ENCODE results near the gene KIRREL3. TPM values are rescaled to one million over a fixed set of nuclear protein-coding genes. Genes with fewer than 3 reads are reported as not detected.
A peak's percentile ranks its signal among the peaks of the same experiment; 100 is the strongest.

Gene KIRREL3
- total and polyA plus RNA-seq, 4 donors = 0.02 to 0.71 (median 0.15) TPM; not detected in 1

DNA sequence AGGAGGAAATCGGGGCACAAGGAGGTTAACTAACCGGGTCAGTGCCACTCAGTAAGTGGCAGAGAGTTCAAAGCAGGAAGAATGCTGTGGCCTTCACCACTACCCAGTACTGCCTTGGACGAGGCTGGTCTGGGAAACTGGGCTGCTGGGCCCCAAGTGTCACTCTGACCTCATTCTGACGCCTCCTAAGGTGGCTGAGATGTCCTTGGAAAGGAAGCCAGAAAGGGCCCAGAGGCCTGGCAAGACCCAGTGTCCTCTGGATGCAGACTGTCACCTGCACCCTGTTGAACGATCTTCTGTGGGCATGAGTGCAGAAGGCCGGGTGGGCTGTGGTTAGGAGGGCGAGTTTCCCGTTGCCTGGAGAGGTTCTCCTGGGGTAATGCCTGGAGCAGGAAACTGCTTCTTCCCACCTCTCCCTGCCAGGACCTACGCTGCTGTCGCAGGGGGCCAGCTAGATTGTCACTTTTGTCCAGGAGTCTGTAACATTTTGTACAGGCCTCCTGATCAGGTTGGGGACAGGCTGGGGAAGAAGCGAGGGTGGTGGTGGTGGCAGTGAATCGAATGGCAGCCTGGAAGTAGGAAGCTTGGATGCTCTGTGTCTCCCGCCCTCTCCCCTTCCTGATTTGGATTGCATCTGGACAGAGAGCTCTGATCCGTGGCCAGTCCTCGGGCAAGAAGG, 540.0 kb downstream of the KIRREL3 start:
- H3K27me3 ChIP-seq (ENCODE audit: control insufficient read depth in 3 of 3, insufficient read depth in 3 of 3, low read length in 2 of 3) = peaks cover 0 to 5% (median 5%) of the 10 kb centered on the region in 3 donors
- H3K36me3 ChIP-seq (ENCODE audit: control insufficient read depth in 4 of 4, insufficient read depth in 4 of 4, low read length in 4 of 4) = no peaks in the 10 kb centered on the region
- peaks cover 0 to 10% (median 6%) of the 10 kb centered on the region in 5 donors for H3K4me1 ChIP-seq (ENCODE audit: control insufficient read depth in 5 of 5, insufficient read depth in 5 of 5, low read length in 5 of 5)
- H3K9ac ChIP-seq (ENCODE audit: insufficient read depth in 1 of 2, low read length in 2 of 2) = no peak overlapping the region
- no peak for DNase-seq
- 79 to 83% methylated on average over 14 to 15 of the region's 15 CpGs for WGBS, 2 donors
- no peak overlapping the region for H3K4me3 ChIP-seq
- peaks cover 0 to 5% (median 0%) of the 10 kb centered on the region in 4 donors for H3K9me3 ChIP-seq (ENCODE audit: control insufficient read depth in 4 of 4, insufficient read depth in 3 of 4, low read length in 3 of 4)
- no peak for ATAC-seq (ENCODE audit: insufficient read depth, low FRiP score)
- H3K27ac ChIP-seq (ENCODE audit: low read depth in 1 of 2, low read length in 1 of 2) = no peak overlapping the region
- TF ChIP-seq, protein P1, sequence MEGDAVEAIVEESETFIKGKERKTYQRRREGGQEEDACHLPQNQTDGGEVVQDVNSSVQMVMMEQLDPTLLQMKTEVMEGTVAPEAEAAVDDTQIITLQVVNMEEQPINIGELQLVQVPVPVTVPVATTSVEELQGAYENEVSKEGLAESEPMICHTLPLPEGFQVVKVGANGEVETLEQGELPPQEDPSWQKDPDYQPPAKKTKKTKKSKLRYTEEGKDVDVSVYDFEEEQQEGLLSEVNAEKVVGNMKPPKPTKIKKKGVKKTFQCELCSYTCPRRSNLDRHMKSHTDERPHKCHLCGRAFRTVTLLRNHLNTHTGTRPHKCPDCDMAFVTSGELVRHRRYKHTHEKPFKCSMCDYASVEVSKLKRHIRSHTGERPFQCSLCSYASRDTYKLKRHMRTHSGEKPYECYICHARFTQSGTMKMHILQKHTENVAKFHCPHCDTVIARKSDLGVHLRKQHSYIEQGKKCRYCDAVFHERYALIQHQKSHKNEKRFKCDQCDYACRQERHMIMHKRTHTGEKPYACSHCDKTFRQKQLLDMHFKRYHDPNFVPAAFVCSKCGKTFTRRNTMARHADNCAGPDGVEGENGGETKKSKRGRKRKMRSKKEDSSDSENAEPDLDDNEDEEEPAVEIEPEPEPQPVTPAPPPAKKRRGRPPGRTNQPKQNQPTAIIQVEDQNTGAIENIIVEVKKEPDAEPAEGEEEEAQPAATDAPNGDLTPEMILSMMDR (IDR thresholded peaks at IDR 0.05; ENCODE audit: control extremely low read depth, extremely low read depth) = no peak

DNA sequence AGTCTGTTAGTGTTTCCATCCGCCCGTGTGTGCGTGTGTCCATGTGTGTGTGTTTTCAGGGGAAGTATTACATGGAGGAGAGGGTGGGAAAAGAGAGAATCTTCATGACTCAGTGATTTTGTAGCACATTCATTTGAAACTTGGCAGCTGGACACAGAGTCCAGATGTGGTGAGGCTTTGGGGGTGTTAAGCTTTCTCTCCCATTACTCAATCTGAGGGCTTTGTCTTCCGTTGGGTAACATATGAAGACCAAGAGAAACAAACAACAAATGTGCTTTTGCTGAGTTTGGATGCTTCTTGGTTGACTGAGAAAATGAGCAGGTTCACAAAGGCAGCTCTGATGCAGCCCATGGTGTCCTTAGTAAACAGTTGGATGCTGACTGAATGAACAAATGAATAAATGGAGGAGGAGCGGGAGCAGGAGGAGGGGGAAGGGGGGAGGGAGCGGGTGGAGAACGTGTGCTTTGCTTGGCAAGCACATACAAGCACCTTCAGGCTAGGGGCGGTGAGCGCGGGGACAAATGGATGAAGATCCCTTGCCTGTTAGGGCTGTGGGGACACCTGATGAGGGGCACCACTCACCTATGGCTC, 540.8 kb downstream of the KIRREL3 start:
- Histone ChIP-seq H3K27me3 (ENCODE audit: control insufficient read depth in 3 of 3, insufficient read depth in 3 of 3, low read length in 2 of 3) (peaks cover 0 to 5% (median 5%) of the 10 kb centered on the region in 3 donors), H3K4me3 (no peak overlapping the region), H3K4me1 (ENCODE audit: control insufficient read depth in 5 of 5, insufficient read depth in 5 of 5, low read length in 5 of 5) (peaks cover 0 to 9% (median 5%) of the 10 kb centered on the region in 5 donors), H3K9me3 (ENCODE audit: control insufficient read depth in 4 of 4, insufficient read depth in 3 of 4, low read length in 3 of 4) (peaks cover 0 to 4% (median 0%) of the 10 kb centered on the region in 4 donors), H3K36me3 (ENCODE audit: control insufficient read depth in 4 of 4, insufficient read depth in 4 of 4, low read length in 4 of 4) (no peaks in the 10 kb centered on the region), H3K9ac (ENCODE audit: insufficient read depth in 1 of 2, low read length in 2 of 2) (no peak overlapping the region), H3K27ac (ENCODE audit: low read depth in 1 of 2, low read length in 1 of 2) (no peak overlapping the region)
- 67 to 73% methylated on average over 10 of the region's 10 CpGs for WGBS, 2 donors
- TF ChIP-seq, protein P1 (IDR thresholded peaks at IDR 0.05; ENCODE audit: control extremely low read depth, extremely low read depth) = no peak
- peak; percentile 43 to 89 (median 79) for DNase-seq
- ATAC-seq (ENCODE audit: insufficient read depth, low FRiP score) = no peak

DNA sequence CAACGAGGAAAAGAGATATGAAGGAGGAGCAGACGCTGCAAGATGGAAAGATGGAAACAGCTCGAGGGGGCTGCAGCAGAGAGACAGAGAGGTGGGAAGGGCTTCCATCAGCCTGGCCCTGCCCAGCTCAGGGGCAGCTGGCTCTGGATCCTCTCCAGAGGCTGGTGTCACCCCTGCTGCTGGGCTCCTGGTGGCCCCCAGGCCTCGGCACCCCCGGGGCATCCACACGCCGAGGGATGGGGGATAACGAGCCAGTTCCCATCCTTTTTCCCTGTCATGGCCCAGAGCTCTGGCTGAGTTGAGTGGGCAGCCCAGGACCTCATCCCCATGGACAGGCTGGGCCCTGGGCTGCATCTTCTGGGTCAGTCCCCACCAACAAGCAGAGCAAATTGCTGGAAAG, 542.8 kb downstream of the KIRREL3 start:
- Histone ChIP-seq H3K27me3 (ENCODE audit: control insufficient read depth in 3 of 3, insufficient read depth in 3 of 3, low read length in 2 of 3) (peaks cover 0 to 5% (median 5%) of the 10 kb centered on the region in 3 donors), H3K9me3 (ENCODE audit: control insufficient read depth in 4 of 4, insufficient read depth in 3 of 4, low read length in 3 of 4) (no peaks in the 10 kb centered on the region), H3K4me3 (no peak overlapping the region), H3K27ac (ENCODE audit: low read depth in 1 of 2, low read length in 1 of 2) (no peak overlapping the region), H3K36me3 (ENCODE audit: control insufficient read depth in 4 of 4, insufficient read depth in 4 of 4, low read length in 4 of 4) (no peaks in the 10 kb centered on the region), H3K9ac (ENCODE audit: insufficient read depth in 1 of 2, low read length in 2 of 2) (no peak overlapping the region), H3K4me1 (ENCODE audit: control insufficient read depth in 5 of 5, insufficient read depth in 5 of 5, low read length in 5 of 5) (peaks cover 0 to 13% (median 5%) of the 10 kb centered on the region in 5 donors)
- ATAC-seq (ENCODE audit: insufficient read depth, low FRiP score) (no peak), DNase-seq (no peak)
- 88 to 90% methylated on average over 8 of the region's 8 CpGs for WGBS, 2 donors
- TF ChIP-seq, protein P1 (IDR thresholded peaks at IDR 0.05; ENCODE audit: control extremely low read depth, extremely low read depth) = no peak
